ENCODE results near the gene SSR1.

DNA sequence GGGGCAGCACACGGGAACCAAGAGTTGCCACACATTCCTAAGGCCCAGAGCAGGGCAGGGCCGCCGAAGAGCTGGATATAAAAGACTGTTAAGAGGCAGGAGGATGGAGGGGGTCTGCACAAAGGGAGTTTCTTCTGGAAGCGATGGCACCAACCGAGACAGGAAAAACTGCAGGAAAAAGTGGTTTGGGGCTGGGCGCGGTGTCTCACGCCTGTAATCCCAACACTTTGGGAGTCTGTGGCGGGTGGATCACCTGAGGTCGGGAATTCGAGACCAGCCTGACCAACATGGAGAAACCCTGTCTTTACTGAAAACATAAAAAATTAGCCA is 41.8 kb downstream of the SSR1 start:
- TF ChIP-seq, protein P1, sequence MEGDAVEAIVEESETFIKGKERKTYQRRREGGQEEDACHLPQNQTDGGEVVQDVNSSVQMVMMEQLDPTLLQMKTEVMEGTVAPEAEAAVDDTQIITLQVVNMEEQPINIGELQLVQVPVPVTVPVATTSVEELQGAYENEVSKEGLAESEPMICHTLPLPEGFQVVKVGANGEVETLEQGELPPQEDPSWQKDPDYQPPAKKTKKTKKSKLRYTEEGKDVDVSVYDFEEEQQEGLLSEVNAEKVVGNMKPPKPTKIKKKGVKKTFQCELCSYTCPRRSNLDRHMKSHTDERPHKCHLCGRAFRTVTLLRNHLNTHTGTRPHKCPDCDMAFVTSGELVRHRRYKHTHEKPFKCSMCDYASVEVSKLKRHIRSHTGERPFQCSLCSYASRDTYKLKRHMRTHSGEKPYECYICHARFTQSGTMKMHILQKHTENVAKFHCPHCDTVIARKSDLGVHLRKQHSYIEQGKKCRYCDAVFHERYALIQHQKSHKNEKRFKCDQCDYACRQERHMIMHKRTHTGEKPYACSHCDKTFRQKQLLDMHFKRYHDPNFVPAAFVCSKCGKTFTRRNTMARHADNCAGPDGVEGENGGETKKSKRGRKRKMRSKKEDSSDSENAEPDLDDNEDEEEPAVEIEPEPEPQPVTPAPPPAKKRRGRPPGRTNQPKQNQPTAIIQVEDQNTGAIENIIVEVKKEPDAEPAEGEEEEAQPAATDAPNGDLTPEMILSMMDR (IDR thresholded peaks at IDR 0.05), result no peak
- TF ChIP-seq POLR2A (IDR thresholded peaks at IDR 0.05), result no peak

All from esophagus squamous epithelium (tissue), 4 donors.